A549 (cell line): ENCODE data around the gene GRID1. TPM values are rescaled to one million over a fixed set of nuclear protein-coding genes. Genes with fewer than 3 reads are reported as not detected.
A peak's percentile ranks its signal among the peaks of the same experiment; 100 is the strongest.

Experiments
- ATAC-seq, 2 experiments: fragments of 200-7000 bp in 1 of 2; fragments of >200 bp in 1 of 2; cut with Nextera tagmentation in 1 of 2; cut with Tn5 transposase in 1 of 2; 3 replicates each; pipeline versions ENCODE4 v1.8.0 to v1.9.1; 2018 to 2020; ENCODE audit warnings: mild to moderate bottlenecking in 1 of 2, moderate library complexity in 1 of 2
- CTCF ChIA-PET: fragments of 300-600 bp; sonication (Branson Sonifier 250); formaldehyde crosslinking; extraction: SDS; loops from one replicate; lab custom pipeline; 2021; ENCODE audit warnings: antibody characterized with exemption, inconsistent platforms; lab: Yijun Ruan, JAX
- POLR2A ChIA-PET: fragments of 350-600 bp; formaldehyde crosslinking; extraction: SDS; loops from one replicate; lab custom pipeline; 2021; ENCODE audit warnings: antibody characterized with exemption, inconsistent platforms; lab: Yijun Ruan, JAX
- DNase-seq, 2 experiments: peaks; one replicate each; pipeline versions ENCODE4 v3.0.0 to v3.0.0-alpha.2; 2011 to 2016; ENCODE audit warnings: low read depth in 1 of 2, low spot score in 1 of 2
- FAIRE-seq: peaks from 2 replicates; lab custom pipeline; 2011; peaks lifted over from hg19 to GRCh38; lab: Jason Lieb, UNC
- H3K27ac ChIP-seq, 2 experiments: fragments of >200 bp; sonication (Bioruptor Twin); formaldehyde crosslinking; 3 replicates each; pipeline ENCODE4 v1.5.1; 2016 to 2017
- H3K4me1 ChIP-seq: fragments of >200 bp; sonication (Bioruptor Twin); formaldehyde crosslinking; 3 replicates; pipeline ENCODE4 v1.6.1; 2016
- H3K4me2 ChIP-seq: fragments of >200 bp; sonication (Bioruptor Twin); formaldehyde crosslinking; 3 replicates; pipeline ENCODE4 v1.6.1; 2016
- H3K4me3 ChIP-seq: fragments of >200 bp; sonication (Bioruptor Twin); formaldehyde crosslinking; 3 replicates; pipeline ENCODE4 v1.5.1; 2016
- H3K9me3 ChIP-seq: fragments of >200 bp; sonication (Bioruptor Twin); formaldehyde crosslinking; 3 replicates; pipeline ENCODE4 v1.6.1; 2016
- ATOH8 ChIP-seq: fragments of 250-450 bp; sonication (Bioruptor Pico); IDR thresholded peaks from 2 replicates; pipeline ENCODE4 v1.5.0; 2020; ENCODE audit warnings: low read depth, mild to moderate bottlenecking, moderate library complexity
- CBX2 ChIP-seq: fragments of 200-600 bp; sonication (generic); IDR thresholded peaks from 2 replicates; pipeline ENCODE4 v1.6.1; 2016; ENCODE audit warnings: low read depth, mild to moderate bottlenecking, borderline replicate concordance
- CTCF ChIP-seq: fragments of >200 bp; sonication (Bioruptor Twin); formaldehyde crosslinking; IDR thresholded peaks from 3 replicates; pipeline ENCODE4 v1.5.1; 2016
- ELK1 ChIP-seq: fragments of 150-350 bp; IDR thresholded peaks from 2 replicates; pipeline ENCODE4 v1.6.1; 2014; ENCODE audit warnings: low read depth, mild to moderate bottlenecking, low read length
- FOSB ChIP-seq: fragments of 250-450 bp; sonication (Bioruptor Pico); IDR thresholded peaks from 2 replicates; pipeline ENCODE4 v1.5.0; 2020; ENCODE audit warnings: mild to moderate bottlenecking, moderate library complexity
- FOSL2 ChIP-seq, 2 experiments: fragments of 450-650 bp in 1 of 2; fragments of >200 bp in 1 of 2; sonication (Bioruptor Twin) in 1 of 2; formaldehyde crosslinking; IDR thresholded peaks; 2 replicates each; pipeline versions ENCODE4 v1.5.0 to v1.6.1; 2016 to 2020; ENCODE audit warnings: mild to moderate bottlenecking in 1 of 2, moderate library complexity in 1 of 2
- FOXS1 ChIP-seq: fragments of 250-450 bp; sonication (Bioruptor Pico); IDR thresholded peaks from 2 replicates; pipeline ENCODE4 v1.5.0; 2020; ENCODE audit warnings: mild to moderate bottlenecking, moderate library complexity
- GATA3 ChIP-seq: IDR thresholded peaks from 2 replicates; pipeline ENCODE4 v1.6.1; 2012; ENCODE audit warnings: borderline replicate concordance
- HDAC2 ChIP-seq: fragments of 200-600 bp; sonication (generic); IDR thresholded peaks from 2 replicates; pipeline ENCODE4 v1.6.1; 2016
- HEYL ChIP-seq: fragments of 250-450 bp; sonication (Bioruptor Pico); IDR thresholded peaks from 2 replicates; pipeline ENCODE4 v1.8.0; 2021; ENCODE audit warnings: mild to moderate bottlenecking, moderate library complexity
- JUNB ChIP-seq: fragments of >200 bp; sonication (Bioruptor Twin); formaldehyde crosslinking; IDR thresholded peaks from 2 replicates; pipeline ENCODE4 v1.6.1; 2016
- MAFK ChIP-seq: fragments of 450-650 bp; IDR thresholded peaks from 2 replicates; pipeline ENCODE4 v1.6.1; 2014; ENCODE audit not compliant: partially characterized antibody
- MYC ChIP-seq: IDR thresholded peaks from 2 replicates; pipeline ENCODE4 v1.6.1; 2012; ENCODE audit warnings: mild to moderate bottlenecking, inconsistent platforms, low read length, improper control_type of control experiment, borderline replicate concordance
- PHF8 ChIP-seq: fragments of 200-600 bp; sonication (generic); IDR thresholded peaks from 2 replicates; pipeline ENCODE4 v1.6.1; 2016; ENCODE audit warnings: low read depth, mild to moderate bottlenecking, antibody characterized with exemption, moderate library complexity, borderline replicate concordance
- POLR2AphosphoS2 ChIP-seq: conservative IDR thresholded peaks from 2 replicates; pipeline ENCODE4 v1.6.1; 2012; ENCODE audit warnings: low read length, improper control_type of control experiment, inconsistent platforms
- RAD21 ChIP-seq, 2 experiments: fragments of >200 bp in 1 of 2; sonication (Bioruptor Twin) in 1 of 2; formaldehyde crosslinking in 1 of 2; IDR thresholded peaks in 1 of 2; conservative IDR thresholded peaks in 1 of 2; 2 replicates in 1 of 2; 3 replicates in 1 of 2; pipeline ENCODE4 v1.6.1; 2012 to 2018; ENCODE audit warnings: inconsistent platforms in 1 of 2
- RARB ChIP-seq: fragments of 250-450 bp; sonication (Bioruptor Pico); IDR thresholded peaks from 2 replicates; pipeline ENCODE4 v1.8.0; 2021; ENCODE audit warnings: mild to moderate bottlenecking, moderate library complexity
- RCOR1 ChIP-seq: fragments of 150-350 bp; IDR thresholded peaks from 2 replicates; pipeline ENCODE4 v1.6.1; 2014; ENCODE audit warnings: antibody characterized with exemption, low read length, low read depth
- RNF2 ChIP-seq: fragments of 200-600 bp; sonication (generic); IDR thresholded peaks from 2 replicates; pipeline ENCODE4 v1.6.1; 2016; ENCODE audit warnings: low read depth, mild to moderate bottlenecking, antibody characterized with exemption, moderate library complexity, borderline replicate concordance
- SMC3 ChIP-seq: fragments of >200 bp; sonication (Bioruptor Twin); formaldehyde crosslinking; IDR thresholded peaks from 3 replicates; pipeline ENCODE4 v1.6.1; 2018; ENCODE audit warnings: inconsistent platforms
- TFCP2L1 ChIP-seq: fragments of 250-450 bp; sonication (Bioruptor Pico); IDR thresholded peaks from 2 replicates; pipeline ENCODE4 v1.5.0; 2021; ENCODE audit warnings: mild to moderate bottlenecking
- WGBS: methylation state at CpG from one replicate; pipeline ENCODE4 v1.1.6; 2017; ENCODE audit errors: missing lambda C conversion rate; 5-methylcytosine and 5-hydroxymethylcytosine counted together
- polyA plus RNA-seq, 4 experiments: library from polyadenylated mRNA; depleted of rRNA in 3 of 4; stranded (reverse); fragments of >200 nt; fragmentation: RNase III in 1 of 4; extraction: RNeasy Plus Mini Kit Qiagen cat#74134 plus additional on column Dnase treatment in 1 of 4; gene quantifications; 2 replicates in 3 of 4; 3 replicates in 1 of 4; pipeline ENCODE4 v1.2.3, GENCODE V29; 2011 to 2017

Gene GRID1
- polyA plus RNA-seq, 2 of the 4 experiments (the other 2 are of a cell fraction), result 0.14 to 0.30 TPM

- WGBS, result 7% methylated on average over 5 of the region's 5 CpGs
- Histone ChIP-seq H3K4me3 (no peak overlapping the region), H3K9me3 (no peaks in the 10 kb centered on the region), H3K27ac (no peak overlapping the region), H3K4me2 (no peak overlapping the region), H3K4me1 (no peaks in the 10 kb centered on the region)
- FAIRE-seq, result no peak
- peak; percentile 77 to 93; a peak in 4 of 6 replicates for ATAC-seq
- TF ChIP-seq RARB (CRISPR knock-in tag) (no peak), CTCF (peak; percentile 36; the same call in 2 of the 3 replicates), RAD21 (conservative IDR thresholded peaks at IDR 0.05 in 1 of 2, IDR thresholded peaks at IDR 0.05 in 1 of 2) (peak; percentile 25 to 69; a peak in 3 of 5 replicates), JUNB (no peak), SMC3 (peak; percentile 24; the same call in 1 of the 3 replicates), GATA3 (no peak), CBX2 (no peak), ATOH8 (CRISPR knock-in tag) (no peak), POLR2AphosphoS2 (no peak)
- ChIA-PET POLR2A (no interaction called here), CTCF (interaction anchor here (0.8 to 1.8 kb wide), 4 partner anchors 10 to 264 kb away, joined by 3 to 6 read pairs (median 4); no protein-coding TSS in a partner anchor)
- peak; percentile 47 to 58 for DNase-seq
Measured at GRCh38 chr10:86100581-86101061, 266.0 kb downstream of the GRID1 start.

GRCh38 chr10:86099542-86100334 lies 266.9 kb downstream of the GRID1 start:
- Histone ChIP-seq H3K27ac (no peak overlapping the region), H3K4me2 (no peak overlapping the region), H3K4me1 (no peaks in the 10 kb centered on the region), H3K4me3 (no peak overlapping the region), H3K9me3 (no peaks in the 10 kb centered on the region)
- ATAC-seq (no peak), FAIRE-seq (no peak), DNase-seq (no peak)
- WGBS, result 19% methylated on average over 2 of the region's 3 CpGs
- POLR2A ChIA-PET, result no interaction called here
- TF ChIP-seq CTCF (no peak), RNF2 (no peak), FOXS1 (CRISPR knock-in tag) (no peak), RCOR1 (no peak), FOSB (CRISPR knock-in tag) (no peak), TFCP2L1 (CRISPR knock-in tag) (no peak), HEYL (no peak), ELK1 (no peak), FOSL2 (IDR thresholded peaks at IDR 0.05) (no peak), FOSL2 (CRISPR knock-in tag; IDR thresholded peaks at IDR 0.05) (no peak), MYC (no peak), HDAC2 (no peak), CBX2 (no peak), SMC3 (no peak), RARB (CRISPR knock-in tag) (no peak), MAFK (no peak), PHF8 (no peak)
- CTCF ChIA-PET, result interaction anchor here (0.9 to 1.8 kb wide), 2 partner anchors 9 to 34 kb away, joined by 3 to 6 read pairs; no protein-coding TSS in a partner anchor
